Measurements from ENCODE around the gene FBXL16. TPM values are rescaled to one million over a fixed set of nuclear protein-coding genes. Genes with fewer than 3 reads are reported as not detected.
"Not testable (repeated sequence)": the region's sequence is repeated elsewhere in the genome, so short reads cannot be mapped to it uniquely, and the experiment has no call there.

The FBXL16 gene
- total RNA-seq, 1 experiment from 2014 or later: 9.9 TPM

GRCh38 chr16:692356-693108, 13.1 kb downstream of the FBXL16 start:
- no peak for DNase-seq (ENCODE audit: low spot score)

- DNase-seq (ENCODE audit: low spot score): not testable (repeated sequence)
Measured at GRCh38 chr16:691242-691641, 14.4 kb downstream of the FBXL16 start.

- DNase-seq (ENCODE audit: low spot score): no peak
Measured at GRCh38 chr16:689175-689897, 16.3 kb downstream of the FBXL16 start.

GRCh38 chr16:687499-687898, 18.1 kb downstream of the FBXL16 start:
- no peak for DNase-seq (ENCODE audit: low spot score)

- no peak for DNase-seq (ENCODE audit: low spot score)
Measured at GRCh38 chr16:686459-687260, 18.9 kb downstream of the FBXL16 start.

GRCh38 chr16:685967-686366, 19.6 kb downstream of the FBXL16 start:
- peak; percentile 73 for DNase-seq (ENCODE audit: low spot score)

GRCh38 chr16:684961-685696, 20.5 kb downstream of the FBXL16 start:
- DNase-seq (ENCODE audit: low spot score): no peak

GRCh38 chr16:684071-684794, 21.4 kb downstream of the FBXL16 start, which contains the start of gene JMJD8:
JMJD8 (minus strand) TSS chr16:684334; CDS start chr16:684319, 15 bp downstream.
- DNase-seq (ENCODE audit: low spot score): no peak

GRCh38 chr16:683396-684070, 22.1 kb downstream of the FBXL16 start:
- DNase-seq (ENCODE audit: low spot score): no peak

GRCh38 chr16:682493-683395, 22.9 kb downstream of the FBXL16 start:
- DNase-seq (ENCODE audit: low spot score): no peak

GRCh38 chr16:681746-682427, 23.7 kb downstream of the FBXL16 start:
- DNase-seq (ENCODE audit: low spot score): peak; percentile 65

- peak; percentile 30 for DNase-seq (ENCODE audit: low spot score)
Measured at GRCh38 chr16:680967-681745, 24.4 kb downstream of the FBXL16 start.

GRCh38 chr16:680625-680945, 25.0 kb downstream of the FBXL16 start:
- no peak for DNase-seq (ENCODE audit: low spot score)

GRCh38 chr16:679814-680624, 25.6 kb downstream of the FBXL16 start, which contains the start of gene STUB1:
STUB1 (plus strand) TSS chr16:680410; CDS start chr16:680526, 116 bp downstream.
- DNase-seq (ENCODE audit: low spot score): peak; percentile 77

GRCh38 chr16:678858-679813, 26.5 kb downstream of the FBXL16 start:
- no peak for DNase-seq (ENCODE audit: low spot score)
